ENCODE data around the gene WFS1.

Gene WFS1

GRCh38 chr4:6280365-6280996, 10.8 kb downstream of the WFS1 start:
- DNase-seq (ENCODE audit: low read depth) = no peak

- DNase-seq (ENCODE audit: low read depth) = no peak
Measured at GRCh38 chr4:6281436-6282313, 12.0 kb downstream of the WFS1 start.

GRCh38 chr4:6282314-6282771, 12.7 kb downstream of the WFS1 start:
- no peak for DNase-seq (ENCODE audit: low read depth)

- DNase-seq (ENCODE audit: low read depth) = no peak
Measured at GRCh38 chr4:6283282-6283681, 13.6 kb downstream of the WFS1 start.

- DNase-seq (ENCODE audit: low read depth) = no peak
Measured at GRCh38 chr4:6287017-6287788, 17.6 kb downstream of the WFS1 start.

GRCh38 chr4:6288342-6288741, 18.7 kb downstream of the WFS1 start:
- no peak for DNase-seq (ENCODE audit: low read depth)

- DNase-seq (ENCODE audit: low read depth) = no peak
Measured at GRCh38 chr4:6288871-6289270, 19.2 kb downstream of the WFS1 start.

GRCh38 chr4:6290256-6290655, 20.6 kb downstream of the WFS1 start:
- DNase-seq (ENCODE audit: low read depth) = no peak

GRCh38 chr4:6290769-6291547, 21.3 kb downstream of the WFS1 start:
- DNase-seq (ENCODE audit: low read depth) = no peak

- DNase-seq (ENCODE audit: low read depth) = no peak
Measured at GRCh38 chr4:6291784-6292297, 22.2 kb downstream of the WFS1 start.

GRCh38 chr4:6292376-6293096, 22.9 kb downstream of the WFS1 start:
- DNase-seq (ENCODE audit: low read depth) = no peak

- DNase-seq (ENCODE audit: low read depth) = no peak
Measured at GRCh38 chr4:6293097-6293445, 23.4 kb downstream of the WFS1 start.

- no peak for DNase-seq (ENCODE audit: low read depth)
Measured at GRCh38 chr4:6293661-6294060, 24.0 kb downstream of the WFS1 start.

- DNase-seq (ENCODE audit: low read depth) = no peak
Measured at GRCh38 chr4:6294705-6295421, 25.2 kb downstream of the WFS1 start.

- DNase-seq (ENCODE audit: low read depth) = no peak
Measured at GRCh38 chr4:6295495-6295894, 25.8 kb downstream of the WFS1 start.

- DNase-seq (ENCODE audit: low read depth) = no peak
Measured at GRCh38 chr4:6296026-6296425, 26.4 kb downstream of the WFS1 start.

- DNase-seq (ENCODE audit: low read depth) = no peak
Measured at GRCh38 chr4:6297266-6297815, 27.7 kb downstream of the WFS1 start.

GRCh38 chr4:6298035-6298434, 28.4 kb downstream of the WFS1 start:
- no peak for DNase-seq (ENCODE audit: low read depth)

- no peak for DNase-seq (ENCODE audit: low read depth)
Measured at GRCh38 chr4:6298852-6299251, 29.2 kb downstream of the WFS1 start.

GRCh38 chr4:6299875-6300274, 30.2 kb downstream of the WFS1 start:
- DNase-seq (ENCODE audit: low read depth) = no peak
